Suppressor macrophage treated with lipopolysaccharide for 4 hours (primary cell): ENCODE results near the gene EIF4G2.

Experiments used
- DNase-seq: peaks from one replicate; pipeline ENCODE4 v3.0.0-alpha.2; 2020

Gene EIF4G2

GRCh38 chr11:10770626-10771254 lies 38.0 kb downstream of the EIF4G2 start:
- peak; percentile 56 for DNase-seq

- no peak for DNase-seq
Measured at GRCh38 chr11:10764412-10764811, 44.3 kb downstream of the EIF4G2 start.

DNA sequence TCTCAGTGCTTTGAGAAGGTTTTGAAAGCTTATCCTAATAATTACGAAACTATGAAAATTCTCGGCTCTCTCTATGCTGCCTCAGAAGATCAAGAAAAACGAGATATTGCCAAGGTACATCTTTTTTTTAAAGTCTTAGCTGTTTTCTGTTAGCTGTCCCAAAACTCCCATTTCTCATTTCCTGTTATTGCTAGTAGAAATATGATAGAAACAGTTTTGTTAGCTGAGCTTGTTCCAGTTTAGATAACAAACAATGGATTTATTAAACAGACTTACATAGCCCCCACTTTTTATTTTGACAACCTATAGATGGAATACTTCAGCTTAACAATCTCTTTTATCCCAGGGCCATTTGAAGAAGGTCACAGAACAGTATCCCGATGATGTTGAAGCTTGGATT lies 45.0 kb downstream of the EIF4G2 start:
- DNase-seq: no peak

DNA sequence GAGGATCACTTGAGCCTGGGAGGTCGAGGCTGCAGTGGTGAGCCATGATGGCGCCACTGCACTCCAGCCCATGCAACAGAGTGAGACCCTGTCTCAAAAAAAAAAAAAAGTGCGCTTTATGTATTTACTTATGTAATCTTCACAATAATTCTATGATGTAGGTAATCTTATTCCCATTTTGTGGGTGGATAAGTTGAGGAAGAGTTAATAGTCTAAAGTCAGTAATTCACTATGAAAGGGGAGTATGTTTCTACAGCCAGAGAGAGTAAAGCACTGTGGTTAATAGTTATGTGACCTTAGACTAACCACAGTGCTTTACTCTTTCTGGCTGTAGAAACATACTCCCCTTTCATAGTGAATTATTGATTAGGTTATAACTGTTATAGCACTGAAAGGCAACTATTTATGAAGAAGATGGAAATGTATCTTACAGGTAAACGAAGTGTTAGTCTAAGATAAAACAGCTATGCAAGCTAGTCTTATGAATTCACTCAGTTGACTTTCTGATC lies 45.8 kb downstream of the EIF4G2 start:
- DNase-seq: no peak

DNA sequence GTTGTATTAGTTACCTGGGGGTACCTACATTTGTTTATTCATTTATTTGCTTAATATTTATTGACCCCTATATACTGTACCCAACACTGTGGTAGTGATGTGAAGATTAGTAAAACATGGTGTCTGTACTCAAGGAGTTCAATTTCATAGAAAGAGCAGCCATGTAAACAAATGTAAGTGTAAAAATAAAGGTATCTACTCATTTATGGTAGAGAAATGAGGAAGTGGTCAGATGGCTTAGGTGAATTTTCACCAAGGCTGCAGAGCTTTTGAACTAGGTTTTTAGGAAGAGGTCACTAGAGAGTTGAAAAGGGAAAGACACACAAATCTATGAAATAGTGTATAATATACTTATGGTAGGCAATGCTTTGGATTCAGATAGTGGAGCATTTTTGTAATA lies 46.5 kb downstream of the EIF4G2 start:
- DNase-seq: no peak

DNA sequence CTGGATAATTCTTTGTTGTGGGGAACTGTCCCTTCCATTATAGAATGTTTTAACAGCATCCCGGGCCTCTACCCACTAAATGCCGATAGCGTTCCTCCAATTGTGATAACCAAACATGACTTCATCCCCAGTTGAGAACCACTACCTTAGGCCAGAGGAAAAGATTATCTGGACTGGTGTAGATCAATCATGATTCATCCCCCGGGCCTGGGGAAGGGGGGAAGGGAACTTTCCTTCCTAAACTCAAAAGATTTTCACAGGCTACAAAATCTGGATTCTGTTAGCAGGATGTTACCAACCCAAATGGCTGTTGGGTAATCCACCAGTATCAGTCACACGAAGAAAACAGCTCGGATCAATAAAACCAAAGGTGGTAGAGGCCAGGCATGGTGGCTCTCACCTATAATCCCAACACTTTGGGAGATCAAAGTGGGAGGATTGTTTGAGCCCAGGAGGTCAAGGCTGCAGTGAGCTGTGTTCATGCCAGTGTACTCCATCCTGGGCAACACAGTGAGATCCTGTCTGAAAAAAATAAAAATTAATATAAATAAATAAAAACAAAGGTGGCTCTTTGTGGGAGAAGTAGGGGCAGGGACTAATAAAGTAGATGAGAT lies 47.5 kb downstream of the EIF4G2 start:
- no peak for DNase-seq

- DNase-seq: peak; percentile 18
Measured at GRCh38 chr11:10758957-10759356, 49.8 kb downstream of the EIF4G2 start.

DNA sequence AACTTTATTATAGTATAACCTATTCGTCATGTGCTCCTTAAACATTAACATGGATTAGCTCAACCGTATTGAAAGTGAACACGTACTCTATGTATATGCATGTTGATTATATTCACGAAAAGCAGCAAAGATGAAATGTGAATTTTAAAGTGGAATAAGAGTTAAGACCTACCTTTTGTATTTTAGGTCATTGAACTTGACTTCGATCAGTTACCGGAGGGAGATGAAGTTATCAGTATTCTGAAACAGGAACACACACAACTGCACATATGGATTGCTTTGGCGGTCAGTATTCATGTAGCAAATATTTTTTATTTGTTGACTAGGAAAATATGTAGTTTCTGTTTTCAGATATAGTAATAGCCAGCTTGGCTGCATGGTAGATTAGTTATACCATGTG lies 56.2 kb downstream of the EIF4G2 start:
- no peak for DNase-seq

DNA sequence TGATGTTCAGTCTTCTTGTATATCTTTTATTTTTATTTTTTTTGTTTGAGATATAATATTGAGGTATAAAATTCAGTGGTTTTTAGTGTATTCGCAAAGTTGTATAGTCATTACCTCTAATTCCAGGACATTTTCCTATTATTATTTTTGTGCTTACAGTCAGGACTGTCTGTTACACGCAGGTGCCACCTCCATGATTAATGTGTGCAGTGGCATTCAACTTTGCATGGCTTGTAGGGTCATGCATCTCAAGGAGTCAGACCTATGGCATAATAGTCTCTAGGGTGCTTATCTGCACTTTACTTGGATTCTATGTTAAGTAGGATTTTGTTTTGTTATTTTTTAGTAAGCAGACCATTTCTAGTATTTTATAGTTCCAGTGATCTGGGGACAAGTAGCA lies 56.7 kb downstream of the EIF4G2 start:
- no peak for DNase-seq

- DNase-seq: no peak
Measured at GRCh38 chr11:10751581-10751940, 57.2 kb downstream of the EIF4G2 start.

DNA sequence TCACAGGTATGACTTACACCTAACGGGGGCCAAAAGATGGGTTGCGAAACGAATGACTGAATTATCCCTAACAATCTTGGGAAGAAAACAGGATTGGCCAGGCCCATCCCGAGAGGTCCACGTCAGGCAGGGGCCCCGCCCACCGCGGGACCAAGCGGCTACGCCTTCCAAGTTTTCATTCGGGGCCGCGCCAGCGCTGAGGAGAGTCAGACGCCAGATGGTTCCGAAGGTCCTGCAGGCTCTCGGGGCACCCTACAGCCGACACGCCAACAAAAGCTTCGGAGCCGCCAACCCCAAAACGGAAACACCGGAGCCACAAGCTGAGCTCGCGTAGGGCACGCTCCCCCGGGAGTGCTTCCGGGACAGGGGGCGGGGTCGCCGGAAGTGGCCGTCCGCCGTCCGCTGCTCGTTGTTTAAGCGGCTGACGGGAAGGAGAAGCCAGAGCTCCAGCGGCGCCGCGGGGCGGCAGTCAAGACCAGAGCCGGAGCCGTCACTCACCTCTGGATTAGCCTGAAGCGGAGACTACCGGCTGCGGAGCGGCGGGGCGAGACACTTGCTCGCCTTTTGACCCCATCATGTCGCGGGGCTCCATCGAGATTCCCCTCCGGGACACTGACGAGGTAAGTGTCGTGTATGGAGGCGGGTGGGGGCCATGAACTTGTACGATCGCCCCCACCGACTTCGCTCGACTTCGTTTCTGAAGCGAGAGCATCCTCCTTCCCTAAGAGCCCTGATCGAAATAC lies 57.7 kb downstream of the EIF4G2 start, which contains the start of gene CTR9:
Gene CTR9, plus strand, starts transcription at position 409 of the 743 bp plus-strand sequence. Its CDS starts 167 bp downstream, at position 576.
- DNase-seq: peak; percentile 92

GRCh38 chr11:10749476-10749875 lies 59.2 kb downstream of the EIF4G2 start:
- DNase-seq: no peak

GRCh38 chr11:10747733-10748132 lies 61.0 kb downstream of the EIF4G2 start:
- DNase-seq: no peak
